ENCODE measurements around the gene CALML3.

CALML3 gene

GRCh38 chr10:5492322-5492855, 32.4 kb upstream of the CALML3 start:
- no peak for DNase-seq

- DNase-seq, result no peak
These were observed 31.7 kb upstream of the CALML3 start for GRCh38 chr10:5492929-5493576.

DNA sequence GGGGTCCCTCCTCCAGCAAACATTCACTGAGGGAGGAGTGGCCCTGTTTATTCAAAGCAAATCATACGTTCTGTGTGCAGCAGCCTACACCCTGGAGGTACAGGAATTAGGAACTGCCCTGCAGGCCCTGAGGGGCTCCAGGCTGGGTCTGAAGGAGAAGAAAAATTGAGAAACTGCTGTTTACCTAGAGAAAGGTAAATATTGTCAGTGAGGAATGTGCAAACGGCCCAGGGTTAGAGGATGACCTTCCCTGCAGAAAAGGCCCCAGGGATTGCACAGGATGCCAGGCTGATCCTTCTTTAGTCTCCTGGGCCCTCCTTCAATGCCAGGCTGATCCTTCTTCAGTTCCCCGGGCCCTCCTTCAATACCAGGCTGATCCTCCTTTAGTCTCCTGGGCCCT, 31.1 kb upstream of the CALML3 start:
- no peak for DNase-seq

DNA sequence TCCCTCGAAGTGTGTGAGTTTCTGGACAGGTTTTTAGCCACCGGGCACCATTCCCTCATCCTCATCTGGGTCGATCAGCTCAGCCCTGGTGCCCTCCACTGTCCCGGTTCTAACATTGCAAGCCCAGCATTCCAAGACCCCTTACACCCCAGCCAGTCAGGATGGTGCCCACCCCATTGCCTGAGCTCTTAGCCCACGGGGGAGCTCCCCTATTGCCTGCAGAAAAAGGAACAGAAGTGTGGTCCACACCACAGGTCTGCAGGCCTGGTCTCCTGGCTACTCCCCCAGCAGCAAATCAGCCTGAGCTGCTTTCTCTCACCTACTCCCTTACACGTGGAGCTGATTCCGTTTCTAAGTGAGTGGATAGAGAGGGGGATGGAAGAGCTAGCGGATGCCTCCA, 30.1 kb upstream of the CALML3 start:
- no peak for DNase-seq

DNA sequence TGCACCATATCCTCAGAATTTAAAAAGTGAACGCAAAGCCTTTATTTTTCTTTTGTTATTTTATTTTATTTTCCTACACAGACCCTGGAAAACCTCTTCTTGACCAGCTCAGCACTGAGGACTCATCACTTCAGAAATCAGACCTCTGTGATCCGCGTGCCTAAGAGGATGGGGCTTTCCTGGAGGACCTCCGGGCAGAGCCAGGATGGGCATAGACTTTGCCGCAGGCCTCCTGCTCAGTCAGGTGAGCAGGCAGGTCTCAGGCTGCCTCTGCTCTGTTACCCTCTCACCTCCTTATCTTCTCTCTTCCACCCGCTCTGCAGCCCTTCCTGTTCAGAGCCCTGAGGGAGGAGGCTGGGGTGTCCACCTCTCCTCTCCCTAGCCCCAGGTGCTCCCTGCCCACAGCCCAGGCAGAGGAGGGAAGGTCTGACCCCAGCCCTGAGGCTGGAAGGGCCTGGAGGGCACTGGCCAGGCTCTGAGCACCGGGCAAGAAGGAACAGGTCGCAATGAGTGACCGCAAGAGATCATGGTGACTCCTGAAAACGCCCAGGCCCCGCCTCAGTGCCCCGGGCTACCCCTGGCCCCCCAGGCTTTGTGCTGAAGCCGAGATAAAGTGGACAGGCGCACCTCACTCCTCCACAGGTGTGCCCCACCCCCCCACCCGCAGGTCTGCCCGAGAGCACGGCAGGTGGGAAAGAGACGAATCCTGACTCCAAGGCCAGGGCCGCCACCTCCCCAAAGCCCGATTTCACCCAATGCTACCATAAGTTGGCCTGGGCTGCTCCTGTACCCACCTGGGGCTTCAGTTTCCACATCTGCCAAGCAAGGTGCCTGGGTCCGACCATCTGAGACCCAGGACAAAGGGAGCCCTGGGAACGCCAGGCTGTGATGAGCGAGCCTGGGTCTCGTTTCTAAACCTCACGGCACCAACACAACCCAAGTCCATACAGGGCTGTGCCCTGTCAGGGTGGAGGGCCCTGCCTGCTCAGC, 28.2 kb upstream of the CALML3 start:
- no peak for DNase-seq

- no peak for DNase-seq
These were observed 27.5 kb upstream of the CALML3 start for GRCh38 chr10:5497289-5497688.

DNA sequence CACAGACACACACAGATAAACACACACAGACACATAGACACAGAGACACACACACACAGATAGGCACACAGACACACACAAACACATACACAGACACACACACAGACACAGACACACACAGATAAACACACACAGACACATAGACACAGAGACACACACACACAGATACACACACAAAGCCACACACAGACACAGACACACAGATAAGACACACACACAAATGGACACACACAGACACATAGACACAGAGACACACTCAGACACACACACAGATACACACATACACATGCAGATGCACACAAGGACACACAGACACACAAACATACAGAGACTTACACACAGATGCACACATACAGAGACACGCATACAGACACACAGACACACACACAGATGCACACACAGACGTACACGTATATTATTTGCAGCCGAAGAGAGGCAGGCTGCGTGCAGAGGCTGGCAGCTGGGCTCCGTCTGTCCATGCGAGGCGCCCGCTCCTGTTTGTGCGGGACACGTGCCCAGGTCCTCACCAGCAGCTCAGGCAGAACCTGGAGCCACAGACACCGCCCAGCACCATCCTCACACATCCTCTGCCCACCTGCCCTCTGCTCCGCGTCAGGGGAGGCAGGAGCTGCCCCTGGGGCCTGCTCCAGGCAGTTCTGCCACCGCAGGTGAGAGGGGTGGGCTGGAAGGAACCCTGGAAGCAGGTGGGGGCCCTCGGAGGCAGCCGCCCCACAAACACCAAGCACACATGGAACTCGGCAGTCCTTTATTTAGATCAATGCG, 26.6 kb upstream of the CALML3 start:
- no peak for DNase-seq

- DNase-seq, result no peak
These were observed 25.8 kb upstream of the CALML3 start for GRCh38 chr10:5498791-5499492.

GRCh38 chr10:5499493-5500140, 25.1 kb upstream of the CALML3 start, which contains the start of gene CALML5:
Gene CALML5, minus strand, starts transcription at chr10:5499570. Its CDS starts 132 bp downstream, at chr10:5499438.
- DNase-seq, result no peak

DNA sequence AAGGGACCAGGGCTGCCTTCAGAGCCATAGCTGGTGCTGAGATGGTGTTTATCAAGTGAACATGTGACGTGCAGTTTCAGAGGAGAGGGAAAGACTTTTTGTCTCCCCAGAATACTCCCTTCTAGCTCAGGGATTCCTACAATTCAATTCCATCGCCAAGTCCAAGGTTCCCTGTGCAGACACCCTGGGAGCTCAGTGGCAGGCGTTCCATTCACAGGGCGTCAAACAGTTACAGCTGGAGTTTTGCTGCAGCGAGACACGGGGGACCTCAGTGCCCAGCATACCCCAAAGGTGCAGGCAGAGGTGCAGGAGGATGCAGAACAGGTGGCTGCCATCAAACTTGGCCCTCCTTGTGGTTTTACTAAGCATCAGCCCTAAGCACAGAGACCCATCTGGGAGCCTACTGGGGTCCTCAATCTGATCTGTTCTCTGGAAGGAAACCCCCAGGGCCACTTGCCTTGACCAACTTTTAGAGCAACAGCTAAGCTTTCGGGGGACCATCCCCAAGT, 24.5 kb upstream of the CALML3 start:
- no peak for DNase-seq

- no peak for DNase-seq
These were observed 23.9 kb upstream of the CALML3 start for GRCh38 chr10:5500910-5501309.

GRCh38 chr10:5502061-5502521, 22.7 kb upstream of the CALML3 start:
- no peak for DNase-seq

DNA sequence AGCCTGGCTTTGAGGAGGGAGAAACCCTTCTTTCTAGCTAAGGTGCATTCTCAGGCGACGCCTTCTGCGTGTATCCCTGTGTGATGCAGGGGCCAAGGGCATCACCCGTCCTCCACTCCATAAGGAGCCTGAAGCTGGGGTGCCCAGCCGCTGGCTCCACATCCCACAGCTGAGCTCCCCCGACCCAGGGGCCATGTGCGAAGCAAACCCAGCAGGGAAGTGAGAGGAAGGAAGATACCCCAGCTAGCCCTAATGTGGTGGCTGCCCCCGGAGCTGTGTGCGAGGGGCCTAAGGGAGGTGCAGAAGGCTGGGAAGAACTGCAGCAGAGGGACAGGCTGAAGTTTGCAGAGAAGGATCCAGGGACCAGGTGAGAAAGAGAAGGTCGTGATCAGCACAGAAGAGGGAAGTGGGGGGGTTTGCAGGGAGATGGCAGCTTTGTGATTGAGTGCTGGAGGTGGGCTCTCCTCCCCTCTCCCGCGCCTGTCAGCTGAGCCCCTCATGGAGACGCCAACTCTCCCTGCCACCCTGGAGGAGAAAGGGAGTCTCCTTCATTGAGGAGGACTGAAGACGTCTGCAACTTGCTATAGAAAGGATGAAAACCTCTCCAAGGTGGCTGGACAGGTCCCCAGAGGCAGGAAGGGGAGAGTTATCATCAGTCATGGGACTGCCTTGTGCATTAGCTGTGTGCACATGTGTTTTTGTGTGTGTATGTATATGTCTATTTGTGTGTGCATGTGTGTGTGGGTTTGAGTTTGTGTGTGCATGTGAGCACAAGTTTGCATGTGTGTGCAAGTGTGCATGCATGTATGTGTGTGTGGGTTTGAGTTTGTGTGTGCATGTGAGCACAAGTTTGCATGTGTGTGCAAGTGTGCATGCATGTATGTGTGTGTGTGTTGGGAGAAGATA, 21.9 kb upstream of the CALML3 start:
- DNase-seq, result no peak

- DNase-seq, result no peak
These were observed 21.3 kb upstream of the CALML3 start for GRCh38 chr10:5503477-5503835.

DNA sequence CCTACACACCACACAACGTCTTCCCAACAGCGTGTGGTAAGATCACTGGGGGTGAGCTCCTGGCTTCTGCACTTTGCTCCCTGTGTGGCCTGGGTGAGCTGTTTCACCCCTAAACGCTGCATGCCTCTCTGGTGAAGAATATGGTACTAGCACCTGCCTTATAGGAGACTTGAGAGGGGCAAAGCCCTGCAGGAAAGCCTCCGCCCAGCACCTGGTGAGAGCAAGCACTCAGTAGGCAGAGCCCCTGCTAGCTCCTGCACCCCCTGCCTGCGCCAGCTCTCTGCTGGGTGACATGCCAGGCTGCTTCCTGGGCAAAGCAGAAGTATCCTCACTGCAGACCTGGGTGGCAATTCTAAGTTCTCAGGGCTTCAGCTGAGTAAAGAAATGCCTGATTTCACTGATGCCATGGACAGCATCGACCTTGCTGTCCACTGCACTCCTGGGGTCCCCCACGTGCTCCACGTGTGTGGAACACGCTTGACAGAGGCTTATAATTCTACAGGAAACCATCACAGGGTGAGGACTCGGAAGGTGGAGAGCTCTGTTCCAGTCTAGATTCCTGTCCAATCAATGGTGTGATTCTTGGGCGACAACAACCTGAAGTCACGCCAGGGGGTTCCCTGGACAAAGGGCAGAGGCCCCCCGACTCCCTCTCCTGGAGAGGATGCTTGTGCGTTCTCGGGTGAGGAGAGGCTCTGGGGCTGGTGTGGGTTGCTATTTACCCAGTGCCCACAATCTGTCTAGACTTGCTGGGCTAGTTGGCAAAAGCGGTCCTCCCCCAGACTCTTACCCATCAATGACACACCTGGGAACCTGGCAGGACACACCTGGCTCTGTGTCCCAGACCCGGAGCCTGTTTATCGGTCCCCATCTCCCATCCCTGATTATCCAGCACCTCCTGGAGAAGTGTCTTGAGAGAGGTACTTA, 20.4 kb upstream of the CALML3 start:
- no peak for DNase-seq

DNA sequence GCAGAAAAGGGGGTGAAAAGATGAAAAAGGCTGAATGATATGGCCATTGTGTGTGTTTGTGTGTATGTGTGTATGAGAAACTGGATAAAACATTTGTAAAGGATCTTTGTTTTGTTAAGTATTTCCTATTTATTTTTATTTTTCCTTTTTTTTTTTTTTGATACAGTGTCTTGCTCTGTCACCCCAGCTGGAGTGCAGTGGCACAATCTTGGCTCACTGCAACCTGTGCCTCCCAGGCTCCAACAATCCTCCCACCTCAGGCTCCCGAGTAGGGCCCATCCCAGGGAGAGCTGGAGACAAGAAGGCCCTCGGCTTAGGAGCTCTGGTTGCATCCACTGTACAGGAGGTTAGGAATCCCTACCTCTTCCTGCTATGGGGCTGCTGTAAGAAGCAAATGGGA, 18.5 kb upstream of the CALML3 start:
- DNase-seq, result no peak

DNA sequence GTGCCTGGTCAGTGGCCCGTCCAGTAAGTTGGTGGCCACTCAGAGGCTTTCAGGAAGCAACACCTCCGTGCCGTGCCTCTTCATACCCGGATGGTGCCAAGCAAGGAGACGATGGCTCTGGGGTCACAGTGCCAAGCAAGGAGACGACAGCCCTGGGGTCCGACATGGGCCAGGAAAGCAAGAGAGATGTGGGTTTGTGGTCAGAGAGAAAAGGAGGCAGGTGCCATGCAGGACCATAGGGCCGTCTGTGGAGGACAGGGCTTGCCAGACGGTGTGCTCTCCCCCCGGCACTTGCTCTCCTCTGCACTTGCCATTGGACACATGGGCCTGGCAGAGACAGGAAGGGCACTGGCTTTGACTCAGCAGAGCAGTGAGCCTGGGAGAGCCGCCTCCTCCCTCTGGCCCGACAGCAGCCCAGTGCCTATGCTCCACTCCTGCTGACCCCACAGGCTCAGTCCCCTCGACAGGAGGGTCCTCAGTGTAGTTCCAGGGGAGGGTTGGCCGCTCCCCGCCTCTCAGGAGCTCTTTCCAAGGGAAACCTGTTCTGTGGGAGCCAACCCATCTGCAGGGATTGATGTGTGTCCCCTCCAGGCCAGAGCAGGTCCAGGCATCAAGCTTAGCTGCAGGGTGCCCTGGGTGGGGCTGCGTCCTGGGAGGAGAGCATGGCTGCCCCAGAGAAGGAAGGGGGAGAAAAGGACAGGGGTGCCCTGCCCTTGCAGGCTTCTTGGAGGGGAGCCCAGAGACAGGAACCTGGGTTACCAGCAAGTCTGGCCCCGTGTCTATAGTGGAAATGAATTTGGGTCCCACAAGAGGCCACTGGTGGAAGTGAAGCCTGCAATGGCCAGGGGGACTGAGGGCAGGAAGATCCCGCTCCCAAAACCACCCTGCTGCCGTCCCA, 17.8 kb upstream of the CALML3 start:
- no peak for DNase-seq

- no peak for DNase-seq
These were observed 17.1 kb upstream of the CALML3 start for GRCh38 chr10:5507649-5508131.

All from OCI-M1 (cell line).